Psoas muscle (tissue), 8 donors: ENCODE measurements around the gene HABP2. TPM values are rescaled to one million over a fixed set of nuclear protein-coding genes. Genes with fewer than 3 reads are reported as not detected.
A peak's percentile ranks its signal among the peaks of the same experiment; 100 is the strongest.

Source experiments
- ATAC-seq, 4 donors: fragments of 200-7000 bp; cut with Tn5 transposase; one replicate each; pipeline ENCODE4 v1.9.1; 2020; ENCODE audit warnings: moderate library complexity in 3 of 4, mild to moderate bottlenecking in 2 of 4
- DNase-seq, 2 donors: peaks; one replicate each; pipeline ENCODE4 v3.0.0-alpha.2; 2020
- H3K27ac ChIP-seq: fragments of 200-600 bp; one replicate; pipeline ENCODE4 v1.8.0; 2022
- H3K27me3 ChIP-seq, 3 donors: fragments of 200-600 bp in 1 of 3; one replicate each; pipeline versions ENCODE4 v1.6.1 to v1.8.0; 2013 to 2022; ENCODE audit warnings: low read length in 2 of 3, mild to moderate bottlenecking in 2 of 3, moderate library complexity in 1 of 3; ENCODE audit not compliant: insufficient read depth in 3 of 3
- H3K36me3 ChIP-seq, 2 donors: fragments of 200-600 bp in 1 of 2; one replicate each; pipeline versions ENCODE4 v1.6.1 to v1.8.0; 2013 to 2022; ENCODE audit warnings: low read depth in 1 of 2, mild to moderate bottlenecking in 1 of 2, moderate library complexity in 1 of 2; ENCODE audit not compliant: insufficient read depth in 1 of 2
- H3K4me1 ChIP-seq: fragments of 200-600 bp; one replicate; pipeline ENCODE4 v1.8.0; 2022
- H3K4me3 ChIP-seq: fragments of 200-600 bp; one replicate; pipeline ENCODE4 v1.8.0; 2022; ENCODE audit warnings: mild to moderate bottlenecking
- H3K9me3 ChIP-seq: fragments of 200-600 bp; one replicate; pipeline ENCODE4 v1.8.0; 2022
- WGBS, 3 donors: extraction: QIAGEN DNeasy Blood & Tissue Kit; methylation state at CpG; one replicate each; pipeline versions ENCODE4 v1.1.6 to v1.1.7; 2013; 5-methylcytosine and 5-hydroxymethylcytosine counted together
- intact Hi-C, 2 donors: fragments of 100-400 bp; cut with DNase I; formaldehyde crosslinking; loops; one replicate each; pipeline versions ENCODE4 v1.11.0 to v1.14.2; 2022
- polyA plus RNA-seq, 3 donors: library from polyadenylated mRNA; stranded (reverse); fragments of 200-250 nt; gene quantifications; one replicate each; pipeline ENCODE4 v1.2.3, GENCODE V29; 2013
- total RNA-seq, 4 donors: library from RNA; stranded (reverse); fragmentation: NEBNext Ultra II Directional in 2 of 4; extraction: Animal tissue kit (Norgen Biotek cat#: 25700) in 2 of 4; gene quantifications; one replicate each; pipeline versions ENCODE4 v1.2.1 to v1.2.4, GENCODE V29; 2021 to 2023
- TF ChIP-seq, protein P1 (sequence below): fragments of 200-600 bp; IDR thresholded peaks from one replicate; pipeline ENCODE4 v1.8.0; 2022; ENCODE audit warnings: antibody characterized with exemption
- donor health status: healthy with polysubstance abuse.
- donor health status: DM: no; HTN: no; CAD: no; lungs with moderate emphysema.
- donor health status: Bipolar disorder and iron deficiency.
- donor health status: healthy.
- donor health status: DM: yes; HTN: yes; CAD: no.
- donor health status: DM: no; HTN: no; CAD: no.
- donor health status: DM: no; HTN: no; CAD: no.
- donor health status: DM: yes; HTN: yes; CAD: no.

HABP2 gene
- total and polyA plus RNA-seq, 7 donors = 0.01 to 0.16 (median 0.13) TPM; not detected in 2

DNA sequence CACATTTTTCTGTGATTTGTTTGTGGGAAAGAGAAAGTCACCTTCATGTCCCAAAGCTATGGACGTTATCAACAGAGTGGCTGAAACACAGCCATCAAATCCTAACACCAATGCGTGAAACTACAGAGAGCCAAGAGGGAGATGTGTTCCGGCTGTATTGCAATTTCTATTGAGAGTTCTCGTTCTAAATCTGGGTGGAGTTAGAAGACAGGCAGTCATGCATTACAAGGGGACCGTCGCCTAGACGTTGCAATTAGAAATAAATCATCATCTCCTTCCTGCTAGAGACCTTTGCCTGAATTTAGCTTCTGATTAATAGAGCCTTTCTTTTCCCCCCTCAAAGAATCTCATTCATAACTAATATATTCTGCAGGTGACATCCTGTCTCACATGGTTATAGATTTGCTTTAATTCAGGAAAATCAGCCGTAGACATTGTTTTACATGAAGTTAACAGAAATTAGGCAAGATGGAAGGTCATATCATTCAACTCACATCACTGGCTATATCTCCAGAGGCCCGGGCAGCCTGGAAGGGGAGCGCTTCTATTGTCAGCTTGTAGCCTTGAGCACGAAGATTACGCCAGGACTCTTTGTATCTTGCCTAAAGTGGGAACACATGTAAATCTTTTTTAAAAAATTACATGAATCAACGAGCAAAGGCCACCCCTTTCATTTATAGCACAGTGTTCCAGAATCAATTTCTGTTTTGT is 52.6 kb downstream of the HABP2 start:
- intact Hi-C loops = no loop called here
- Histone ChIP-seq H3K4me3 (no peak overlapping the region), H3K36me3 (peaks cover 0 to 97% of the 10 kb centered on the region in 2 donors), H3K4me1 (peaks cover 14% of the 10 kb centered on the region), H3K27me3 (no peaks in the 10 kb centered on the region), H3K9me3 (no peaks in the 10 kb centered on the region), H3K27ac (peak overlapping the region; percentile 64)
- ATAC-seq = no peak
- TF ChIP-seq, protein P1, sequence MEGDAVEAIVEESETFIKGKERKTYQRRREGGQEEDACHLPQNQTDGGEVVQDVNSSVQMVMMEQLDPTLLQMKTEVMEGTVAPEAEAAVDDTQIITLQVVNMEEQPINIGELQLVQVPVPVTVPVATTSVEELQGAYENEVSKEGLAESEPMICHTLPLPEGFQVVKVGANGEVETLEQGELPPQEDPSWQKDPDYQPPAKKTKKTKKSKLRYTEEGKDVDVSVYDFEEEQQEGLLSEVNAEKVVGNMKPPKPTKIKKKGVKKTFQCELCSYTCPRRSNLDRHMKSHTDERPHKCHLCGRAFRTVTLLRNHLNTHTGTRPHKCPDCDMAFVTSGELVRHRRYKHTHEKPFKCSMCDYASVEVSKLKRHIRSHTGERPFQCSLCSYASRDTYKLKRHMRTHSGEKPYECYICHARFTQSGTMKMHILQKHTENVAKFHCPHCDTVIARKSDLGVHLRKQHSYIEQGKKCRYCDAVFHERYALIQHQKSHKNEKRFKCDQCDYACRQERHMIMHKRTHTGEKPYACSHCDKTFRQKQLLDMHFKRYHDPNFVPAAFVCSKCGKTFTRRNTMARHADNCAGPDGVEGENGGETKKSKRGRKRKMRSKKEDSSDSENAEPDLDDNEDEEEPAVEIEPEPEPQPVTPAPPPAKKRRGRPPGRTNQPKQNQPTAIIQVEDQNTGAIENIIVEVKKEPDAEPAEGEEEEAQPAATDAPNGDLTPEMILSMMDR = no peak
- DNase-seq = no peak
- WGBS, 3 donors = 40 to 47% (median 47%) methylated on average over 13 of the region's 13 CpGs

DNA sequence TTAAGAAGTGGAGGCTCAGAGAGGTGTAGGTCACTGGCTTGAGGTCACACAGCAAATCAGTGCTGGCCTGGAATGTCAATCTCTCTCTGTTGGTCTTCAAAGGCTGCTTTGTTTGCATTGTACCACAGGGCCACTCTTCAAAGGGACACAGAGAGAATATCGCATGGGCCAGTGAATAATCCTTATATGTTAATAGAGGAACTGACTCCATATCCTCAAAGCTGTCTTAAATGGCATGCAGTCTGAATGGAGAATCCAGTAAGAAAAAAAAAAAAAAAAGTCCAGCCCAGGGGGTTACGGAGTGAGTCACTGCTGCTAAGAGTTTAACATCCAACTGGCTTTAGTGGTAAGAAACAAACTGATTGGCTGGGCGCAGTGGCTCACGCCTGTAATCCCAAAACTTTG is 56.9 kb downstream of the HABP2 start:
- Histone ChIP-seq H3K9me3 (no peaks in the 10 kb centered on the region), H3K4me3 (no peak overlapping the region), H3K27ac (peak overlapping the region; percentile 77), H3K4me1 (peaks cover 43% of the 10 kb centered on the region), H3K27me3 (no peaks in the 10 kb centered on the region), H3K36me3 (peaks cover 0 to 98% of the 10 kb centered on the region in 2 donors)
- DNase-seq (no peak), ATAC-seq (no peak)
- intact Hi-C loops = no loop called here
- WGBS, 3 donors = 51 to 81% (median 54%) methylated on average over 4 of the region's 4 CpGs
- TF ChIP-seq, protein P1 = no peak

DNA sequence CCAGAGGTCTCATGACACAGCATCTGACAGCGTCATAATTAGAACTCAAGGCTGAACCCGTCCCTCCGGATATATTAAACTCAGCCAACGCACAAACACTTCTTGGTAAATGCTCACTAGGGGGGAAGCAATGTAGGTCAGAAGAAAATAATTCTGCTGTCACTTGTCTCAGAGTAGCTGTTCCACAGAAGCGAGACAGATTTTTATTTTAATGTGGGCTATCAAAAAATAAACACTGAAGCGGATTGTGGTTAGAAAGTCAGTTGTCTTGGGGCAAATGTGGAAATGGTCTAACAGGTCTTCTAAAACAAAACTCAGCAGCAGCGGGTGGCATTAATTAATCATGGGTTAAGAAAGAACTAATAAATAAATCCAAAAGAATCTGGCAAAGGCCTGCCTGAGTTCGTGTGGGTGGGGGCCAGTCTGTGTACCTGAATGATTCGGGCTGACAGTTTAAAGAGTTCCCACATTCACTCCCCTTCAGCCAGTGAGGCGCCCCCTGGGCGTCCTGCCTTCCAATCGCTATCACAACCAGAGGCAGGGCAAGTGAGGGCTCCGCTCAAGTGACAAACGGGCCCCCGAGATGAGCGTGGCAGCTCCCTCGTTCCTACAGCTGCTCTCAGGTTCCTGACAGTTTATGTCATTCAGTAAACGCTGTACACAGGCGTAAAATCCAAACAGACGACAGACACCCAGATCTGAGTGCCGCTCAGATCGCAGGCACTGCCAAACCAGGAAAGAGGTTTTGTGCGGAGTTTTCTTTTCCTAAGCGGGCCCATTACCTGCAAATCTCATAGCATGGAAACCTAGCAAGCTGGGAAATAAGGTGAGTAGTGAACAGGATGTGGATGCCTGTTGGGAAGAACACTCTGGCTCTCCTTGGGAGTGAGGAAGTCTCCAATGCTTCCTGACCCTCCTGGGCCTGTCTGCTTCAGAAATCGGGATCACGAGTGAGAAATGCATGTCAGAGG is 58.1 kb downstream of the HABP2 start:
- no peaks in the 10 kb centered on the region for H3K9me3 ChIP-seq
- intact Hi-C loops = no loop called here
- 36 to 46% (median 38%) methylated on average over 26 of the region's 26 CpGs for WGBS, 3 donors
- H3K36me3 ChIP-seq = peaks cover 0 to 98% of the 10 kb centered on the region in 2 donors
- no peak for DNase-seq
- H3K4me1 ChIP-seq = peaks cover 43% of the 10 kb centered on the region
- ATAC-seq = peak; percentile 5 to 30 (median 16)
- TF ChIP-seq, protein P1 = no peak
- no peaks in the 10 kb centered on the region for H3K27me3 ChIP-seq
- H3K27ac ChIP-seq = peak overlapping the region; percentile 77
- H3K4me3 ChIP-seq = no peak overlapping the region

DNA sequence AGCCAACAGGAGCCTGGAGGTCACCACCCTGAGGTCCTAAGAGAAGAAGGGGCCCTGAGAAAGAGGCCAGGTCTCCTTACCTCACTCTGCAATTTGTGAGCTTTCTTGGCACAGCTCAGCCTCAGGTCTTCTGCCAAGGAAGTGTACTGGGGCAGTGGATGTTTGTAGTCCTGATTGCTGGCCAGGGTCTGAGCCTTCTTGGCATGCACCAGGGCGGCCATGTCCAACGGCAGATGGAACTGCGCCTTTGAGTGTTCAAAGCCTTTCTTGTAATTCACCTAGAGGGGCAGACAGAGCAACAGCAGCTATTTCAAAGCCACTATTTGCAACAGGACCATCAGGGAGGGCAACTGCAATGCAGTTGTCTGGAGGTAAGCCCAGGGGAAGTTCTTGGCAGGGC is 59.3 kb downstream of the HABP2 start:
- H3K9me3 ChIP-seq = no peaks in the 10 kb centered on the region
- ATAC-seq (peak; percentile 76 to 88 (median 81)), DNase-seq (peak; percentile 60 to 91)
- intact Hi-C loops = no loop called here
- peak overlapping the region; percentile 77 for H3K27ac ChIP-seq
- WGBS, 3 donors = 17 to 41% (median 35%) methylated on average over 3 of the region's 3 CpGs
- TF ChIP-seq, protein P1 = no peak
- no peak overlapping the region for H3K4me3 ChIP-seq
- no peaks in the 10 kb centered on the region for H3K27me3 ChIP-seq
- peaks cover 38% of the 10 kb centered on the region for H3K4me1 ChIP-seq
- peaks cover 0 to 98% of the 10 kb centered on the region in 2 donors for H3K36me3 ChIP-seq
